ENCODE results near the gene SRRM5. TPM values are rescaled to one million over a fixed set of nuclear protein-coding genes. Genes with fewer than 3 reads are reported as not detected.
"Not testable (repeated sequence)": the region's sequence is repeated elsewhere in the genome, so short reads cannot be mapped to it uniquely, and the experiment has no call there.

Gene SRRM5
- total RNA-seq, 1 experiment from 2014 or later, result not detected

- peaks cover 22% of the 10 kb centered on the region for H3K27me3 ChIP-seq
- no peaks in the 10 kb centered on the region for H3K9me3 ChIP-seq
- no peak for DNase-seq
- H3K36me3 ChIP-seq, result no peaks in the 10 kb centered on the region
- no peak overlapping the region for H3K4me3 ChIP-seq
Measured at GRCh38 chr19:43641333-43641732, 29.4 kb downstream of the SRRM5 start.

- H3K4me3 ChIP-seq, result no peak overlapping the region
- H3K9me3 ChIP-seq, result no peaks in the 10 kb centered on the region
- H3K27me3 ChIP-seq, result peaks cover 22% of the 10 kb centered on the region
- DNase-seq, result no peak
- peaks cover 5% of the 10 kb centered on the region for H3K36me3 ChIP-seq
Measured at GRCh38 chr19:43642531-43642930, 30.6 kb downstream of the SRRM5 start.

- Histone ChIP-seq H3K27me3 (peaks cover 18% of the 10 kb centered on the region), H3K36me3 (peaks cover 10% of the 10 kb centered on the region), H3K4me3 (no peak overlapping the region), H3K9me3 (no peaks in the 10 kb centered on the region)
- DNase-seq, result peak; percentile 44
Measured at GRCh38 chr19:43643326-43643725, 31.4 kb downstream of the SRRM5 start.

GRCh38 chr19:43644181-43644580 lies 32.3 kb downstream of the SRRM5 start:
- peaks cover 19% of the 10 kb centered on the region for H3K36me3 ChIP-seq
- no peak overlapping the region for H3K4me3 ChIP-seq
- DNase-seq, result no peak
- peaks cover 10% of the 10 kb centered on the region for H3K27me3 ChIP-seq
- H3K9me3 ChIP-seq, result no peaks in the 10 kb centered on the region

GRCh38 chr19:43648633-43649032 lies 36.7 kb downstream of the SRRM5 start:
- H3K36me3 ChIP-seq, result peaks cover 49% of the 10 kb centered on the region
- H3K4me3 ChIP-seq, result no peak overlapping the region
- no peak for DNase-seq
- no peaks in the 10 kb centered on the region for H3K9me3 ChIP-seq
- no peaks in the 10 kb centered on the region for H3K27me3 ChIP-seq

- H3K27me3 ChIP-seq, result no peaks in the 10 kb centered on the region
- no peak for DNase-seq
- H3K36me3 ChIP-seq, result peaks cover 54% of the 10 kb centered on the region
- H3K4me3 ChIP-seq, result no peak overlapping the region
- no peaks in the 10 kb centered on the region for H3K9me3 ChIP-seq
Measured at GRCh38 chr19:43649514-43649913, 37.6 kb downstream of the SRRM5 start.

- not testable (repeated sequence) for DNase-seq, H3K27me3 ChIP-seq, H3K9me3 ChIP-seq, H3K4me3 ChIP-seq
- H3K36me3 ChIP-seq, result peaks cover 59% of the 10 kb centered on the region
Measured at GRCh38 chr19:43650276-43650675, 38.4 kb downstream of the SRRM5 start.

GRCh38 chr19:43651758-43652545 lies 40.1 kb downstream of the SRRM5 start:
- no peak overlapping the region for H3K4me3 ChIP-seq
- H3K9me3 ChIP-seq, result no peaks in the 10 kb centered on the region
- peak; percentile 36 for DNase-seq
- H3K27me3 ChIP-seq, result no peaks in the 10 kb centered on the region
- peaks cover 73% of the 10 kb centered on the region for H3K36me3 ChIP-seq

GRCh38 chr19:43652546-43652874 lies 40.6 kb downstream of the SRRM5 start:
- Histone ChIP-seq H3K4me3 (no peak overlapping the region), H3K36me3 (peaks cover 71% of the 10 kb centered on the region), H3K9me3 (no peaks in the 10 kb centered on the region), H3K27me3 (no peaks in the 10 kb centered on the region)
- DNase-seq, result no peak

GRCh38 chr19:43656436-43656835 lies 44.5 kb downstream of the SRRM5 start:
- H3K9me3 ChIP-seq, result peaks cover 3% of the 10 kb centered on the region; the same call in 1 of the 2 replicates
- no peaks in the 10 kb centered on the region for H3K27me3 ChIP-seq
- peaks cover 82% of the 10 kb centered on the region for H3K36me3 ChIP-seq
- H3K4me3 ChIP-seq, result no peak overlapping the region
- no peak for DNase-seq

GRCh38 chr19:43658001-43658400 lies 46.1 kb downstream of the SRRM5 start:
- DNase-seq, result no peak

GRCh38 chr19:43658494-43658893 lies 46.6 kb downstream of the SRRM5 start:
- Histone ChIP-seq H3K9me3 (peaks cover 3% of the 10 kb centered on the region; the same call in 1 of the 2 replicates), H3K27me3 (no peaks in the 10 kb centered on the region), H3K4me3 (no peak overlapping the region), H3K36me3 (peaks cover 82% of the 10 kb centered on the region)
- DNase-seq, result no peak

More at GRCh38 chr19:43658001-43658400, 46.1 kb downstream of the SRRM5 start:
- no peaks in the 10 kb centered on the region for H3K27me3 ChIP-seq
- H3K4me3 ChIP-seq, result no peak overlapping the region
- peaks cover 3% of the 10 kb centered on the region; the same call in 1 of the 2 replicates for H3K9me3 ChIP-seq
- H3K36me3 ChIP-seq, result peaks cover 82% of the 10 kb centered on the region

GRCh38 chr19:43660301-43660970 lies 48.5 kb downstream of the SRRM5 start:
- Histone ChIP-seq H3K9me3 (peaks cover 3% of the 10 kb centered on the region; the same call in 1 of the 2 replicates), H3K4me3 (no peak overlapping the region), H3K27me3 (no peaks in the 10 kb centered on the region), H3K36me3 (peaks cover 89% of the 10 kb centered on the region)
- DNase-seq, result no peak

- no peak overlapping the region for H3K4me3 ChIP-seq
- peaks cover 87% of the 10 kb centered on the region for H3K36me3 ChIP-seq
- H3K27me3 ChIP-seq, result no peaks in the 10 kb centered on the region
- peaks cover 3% of the 10 kb centered on the region; the same call in 1 of the 2 replicates for H3K9me3 ChIP-seq
- DNase-seq, result no peak
Measured at GRCh38 chr19:43660971-43661360, 49.1 kb downstream of the SRRM5 start.

- no peak for DNase-seq
- peaks cover 88% of the 10 kb centered on the region for H3K36me3 ChIP-seq
- no peaks in the 10 kb centered on the region for H3K27me3 ChIP-seq
- no peak overlapping the region for H3K4me3 ChIP-seq
- H3K9me3 ChIP-seq, result peaks cover 3% of the 10 kb centered on the region; the same call in 1 of the 2 replicates
Measured at GRCh38 chr19:43662487-43662886, 50.6 kb downstream of the SRRM5 start.

- Histone ChIP-seq H3K9me3 (0 out of 2 replicates have a peak, but pooled peaks cover 1% of the 10 kb centered on the region), H3K4me3 (no peak overlapping the region), H3K36me3 (peaks cover 80% of the 10 kb centered on the region), H3K27me3 (no peaks in the 10 kb centered on the region)
- no peak for DNase-seq
Measured at GRCh38 chr19:43664018-43664417, 52.1 kb downstream of the SRRM5 start.
